ENCODE measurements around the gene SGK1.
"Not testable (repeated sequence)": the region's sequence is repeated elsewhere in the genome, so short reads cannot be mapped to it uniquely, and the experiment has no call there.

GRCh38 chr6:134319686-134320085 is 1.8 kb upstream of the SGK1 start:
- not testable (repeated sequence) for TF ChIP-seq CTCF (IDR thresholded peaks at IDR 0.05 in 8 of 11, conservative IDR thresholded peaks at IDR 0.05 in 3 of 11); POLR2A (IDR thresholded peaks at IDR 0.05)
